ENCODE measurements around the gene PRDX2. TPM values are rescaled to one million over a fixed set of nuclear protein-coding genes. Genes with fewer than 3 reads are reported as not detected.

PRDX2 gene
- total and polyA plus RNA-seq, 7 experiments from 2014 or later: 75.1 to 359 (median 118) TPM

GRCh38 chr19:12837225-12837624 lies 35.6 kb upstream of the PRDX2 start:
- Mint-ChIP-seq H3K4me1 (peaks cover 4 to 56% (median 37%) of the 10 kb centered on the region in 7 donors), H3K27me3 (peaks cover 72 to 76% (median 75%) of the 10 kb centered on the region in 5 donors), H3K9me3 (peaks cover 0 to 7% (median 2%) of the 10 kb centered on the region in 11 donors), H3K4me3 (peak overlapping the region in 4 of 10 donors; percentile 0 to 52 (median 40)), H3K36me3 (peaks cover 0 to 1% (median 0%) of the 10 kb centered on the region in 5 donors), H3K27ac (no peak overlapping the region)
- intact Hi-C loops (cut with micrococcal nuclease): loop anchor here (2.0 to 5.0 kb wide), 2 partner anchors 35 to 62 kb away; partner anchors contain the start of genes HOOK2 (in 1 of the 2), PRDX2 (in 1 of the 2) and THSD8 (in 1 of the 2)
- no peak overlapping the region for H3K27ac ChIP-seq (ENCODE audit: low read depth, low read length)
- no peak overlapping the region for H3K4me3 ChIP-seq (ENCODE audit: low read length)
- H3K36me3 ChIP-seq (ENCODE audit: control insufficient read depth in 2 of 3, insufficient read depth in 3 of 3, low read length in 3 of 3): no peaks in the 10 kb centered on the region
- H3K4me1 ChIP-seq (ENCODE audit: control insufficient read depth in 2 of 2, insufficient read depth in 2 of 2, low read length in 2 of 2): peaks cover 14 to 15% of the 10 kb centered on the region in 2 donors
- peaks cover 16 to 42% of the 10 kb centered on the region in 2 donors for H3K27me3 ChIP-seq (ENCODE audit: control insufficient read depth in 2 of 2, insufficient read depth in 2 of 2, low read length in 2 of 2)
- CTCF ChIA-PET: interaction anchor here (0.5 to 1.6 kb wide), 3 partner anchors 10 to 694 kb away, joined by 3 to 8 read pairs (median 5); no protein-coding TSS in a partner anchor
- POLR2A ChIA-PET: interaction anchor here (0.6 to 1.2 kb wide), 3 partner anchors 27 to 88 kb away, joined by 3 to 4 read pairs (median 3); partner anchors contain the start of gene JUNB
- ATAC-seq (no peak), DNase-seq (no peak)
- no peaks in the 10 kb centered on the region for H3K9me3 ChIP-seq (ENCODE audit: control insufficient read depth in 2 of 3, low read length in 3 of 3)

GRCh38 chr19:12836529-12836863 lies 34.9 kb upstream of the PRDX2 start:
- Mint-ChIP-seq H3K4me1 (peaks cover 7 to 59% (median 41%) of the 10 kb centered on the region in 7 donors), H3K27ac (peak overlapping the region in 2 of 9 donors; percentile 51 to 71), H3K4me3 (peak overlapping the region in 1 of 10 donors; percentile 23), H3K9me3 (peaks cover 0 to 10% (median 5%) of the 10 kb centered on the region in 11 donors), H3K27me3 (peaks cover 72 to 78% (median 75%) of the 10 kb centered on the region in 5 donors), H3K36me3 (peaks cover 0 to 4% (median 0%) of the 10 kb centered on the region in 5 donors)
- ATAC-seq (no peak), DNase-seq (no peak)
- Histone ChIP-seq H3K36me3 (ENCODE audit: control insufficient read depth in 2 of 3, insufficient read depth in 3 of 3, low read length in 3 of 3) (no peaks in the 10 kb centered on the region), H3K27ac (ENCODE audit: low read depth, low read length) (no peak overlapping the region), H3K9me3 (ENCODE audit: control insufficient read depth in 2 of 3, low read length in 3 of 3) (no peaks in the 10 kb centered on the region), H3K4me3 (ENCODE audit: low read length) (no peak overlapping the region), H3K4me1 (ENCODE audit: control insufficient read depth in 2 of 2, insufficient read depth in 2 of 2, low read length in 2 of 2) (peaks cover 14 to 15% of the 10 kb centered on the region in 2 donors), H3K27me3 (ENCODE audit: control insufficient read depth in 2 of 2, insufficient read depth in 2 of 2, low read length in 2 of 2) (peaks cover 22 to 45% of the 10 kb centered on the region in 2 donors)
- intact Hi-C loops (cut with micrococcal nuclease): loop anchor here (2.0 to 5.0 kb wide), 2 partner anchors 34 to 62 kb away; partner anchors contain the start of genes HOOK2 (in 1 of the 2), PRDX2 (in 1 of the 2) and THSD8 (in 1 of the 2)
- ChIA-PET CTCF (interaction anchor here (1.6 kb wide), 1 partner anchor 11 kb away, joined by 5 read pairs; no protein-coding TSS in a partner anchor), POLR2A (interaction anchor here (1.2 kb wide), 1 partner anchor 28 kb away, joined by 4 read pairs; no protein-coding TSS in a partner anchor)

- DNase-seq (peak in 1 of 9 donors; percentile 41), ATAC-seq (peak; percentile 26)
- intact Hi-C loops (cut with micrococcal nuclease): loop anchor here in 1 of 2 donors (5.0 kb wide), 1 partner anchor 33 kb away; the partner anchor contains the start of genes PRDX2 and THSD8
- peaks cover 0 to 4% (median 0%) of the 10 kb centered on the region in 5 donors for H3K36me3 Mint-ChIP-seq
- H3K27ac Mint-ChIP-seq: no peak overlapping the region
- Histone ChIP-seq H3K27ac (ENCODE audit: low read depth, low read length) (no peak overlapping the region), H3K9me3 (ENCODE audit: control insufficient read depth in 2 of 3, low read length in 3 of 3) (no peaks in the 10 kb centered on the region), H3K4me3 (ENCODE audit: low read length) (no peak overlapping the region), H3K36me3 (ENCODE audit: control insufficient read depth in 2 of 3, insufficient read depth in 3 of 3, low read length in 3 of 3) (no peaks in the 10 kb centered on the region), H3K27me3 (ENCODE audit: control insufficient read depth in 2 of 2, insufficient read depth in 2 of 2, low read length in 2 of 2) (peaks cover 28 to 42% of the 10 kb centered on the region in 2 donors), H3K4me1 (ENCODE audit: control insufficient read depth in 2 of 2, insufficient read depth in 2 of 2, low read length in 2 of 2) (peaks cover 8 to 10% of the 10 kb centered on the region in 2 donors)
- H3K27me3 Mint-ChIP-seq: peaks cover 73 to 76% (median 74%) of the 10 kb centered on the region in 5 donors
- CTCF ChIA-PET: interaction anchor here (0.7 kb wide), 1 partner anchor 222 kb away, joined by 4 read pairs; no protein-coding TSS in a partner anchor
- peak overlapping the region in 6 of 10 donors; percentile 50 to 73 (median 63) for H3K4me3 Mint-ChIP-seq
- H3K9me3 Mint-ChIP-seq: peaks cover 0 to 15% (median 5%) of the 10 kb centered on the region in 11 donors
- POLR2A ChIA-PET: interaction anchor here (0.8 kb wide), 1 partner anchor 12 kb away, joined by 3 read pairs; no protein-coding TSS in a partner anchor
- peaks cover 7 to 46% (median 31%) of the 10 kb centered on the region in 7 donors for H3K4me1 Mint-ChIP-seq
Observed at GRCh38 chr19:12834976-12835757, 33.6 kb upstream of the PRDX2 start.

DNA sequence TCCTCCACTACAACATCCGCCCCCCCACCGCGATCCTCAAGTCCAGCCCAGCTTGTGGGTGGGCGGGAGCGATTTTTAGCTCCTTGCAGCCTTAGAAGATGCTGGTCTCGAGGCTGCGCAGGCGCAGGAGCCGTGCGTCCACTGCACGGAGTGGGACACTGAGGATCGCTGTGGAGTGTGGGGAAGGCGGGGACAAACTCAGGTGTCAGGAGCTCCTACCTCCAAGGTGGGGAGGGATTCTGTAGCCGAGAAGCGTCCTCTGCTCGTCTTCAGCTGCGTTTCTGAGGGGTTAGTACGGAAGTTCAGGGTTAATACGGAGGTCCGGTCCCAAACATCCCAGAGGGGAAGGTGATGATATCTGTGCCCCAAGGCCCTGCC lies 33.0 kb upstream of the PRDX2 start, which contains the start of gene RTBDN:
Gene RTBDN (minus strand): TSS at position 14 of the 378 bp plus-strand sequence. CDS start 4,600 bp downstream, outside the sequence.
- peak within 1 kb of the TSS in 1 of 9 donors; percentile 10 for H3K27ac Mint-ChIP-seq
- intact Hi-C loops (cut with micrococcal nuclease): no loop called here
- no peaks in the 10 kb centered on the region for H3K36me3 ChIP-seq (ENCODE audit: control insufficient read depth in 2 of 3, insufficient read depth in 3 of 3, low read length in 3 of 3)
- ChIA-PET POLR2A (no interaction called here), CTCF (interaction anchor here (0.6 kb wide), 1 partner anchor 38 kb away, joined by 3 read pairs; no protein-coding TSS in a partner anchor)
- no peak for ATAC-seq
- peak within 1 kb of the TSS; percentile 38 for H3K4me3 ChIP-seq (ENCODE audit: low read length)
- peaks cover 0 to 15% (median 5%) of the 10 kb centered on the region in 11 donors for H3K9me3 Mint-ChIP-seq
- DNase-seq: no peak
- H3K27me3 ChIP-seq (ENCODE audit: control insufficient read depth in 2 of 2, insufficient read depth in 2 of 2, low read length in 2 of 2): peaks cover 21 to 44% of the 10 kb centered on the region in 2 donors
- no peaks in the 10 kb centered on the region for H3K9me3 ChIP-seq (ENCODE audit: control insufficient read depth in 2 of 3, low read length in 3 of 3)
- peak within 1 kb of the TSS; percentile 60 to 78 (median 68) for H3K4me3 Mint-ChIP-seq
- H3K4me1 ChIP-seq (ENCODE audit: control insufficient read depth in 2 of 2, insufficient read depth in 2 of 2, low read length in 2 of 2): peaks cover 8 to 10% of the 10 kb centered on the region in 2 donors
- H3K36me3 Mint-ChIP-seq: peaks cover 0 to 4% (median 0%) of the 10 kb centered on the region in 5 donors
- no peak within 1 kb of the TSS for H3K27ac ChIP-seq (ENCODE audit: low read depth, low read length)
- H3K27me3 Mint-ChIP-seq: peaks cover 74 to 78% (median 74%) of the 10 kb centered on the region in 5 donors
- H3K4me1 Mint-ChIP-seq: peaks cover 7 to 41% (median 31%) of the 10 kb centered on the region in 7 donors

DNA sequence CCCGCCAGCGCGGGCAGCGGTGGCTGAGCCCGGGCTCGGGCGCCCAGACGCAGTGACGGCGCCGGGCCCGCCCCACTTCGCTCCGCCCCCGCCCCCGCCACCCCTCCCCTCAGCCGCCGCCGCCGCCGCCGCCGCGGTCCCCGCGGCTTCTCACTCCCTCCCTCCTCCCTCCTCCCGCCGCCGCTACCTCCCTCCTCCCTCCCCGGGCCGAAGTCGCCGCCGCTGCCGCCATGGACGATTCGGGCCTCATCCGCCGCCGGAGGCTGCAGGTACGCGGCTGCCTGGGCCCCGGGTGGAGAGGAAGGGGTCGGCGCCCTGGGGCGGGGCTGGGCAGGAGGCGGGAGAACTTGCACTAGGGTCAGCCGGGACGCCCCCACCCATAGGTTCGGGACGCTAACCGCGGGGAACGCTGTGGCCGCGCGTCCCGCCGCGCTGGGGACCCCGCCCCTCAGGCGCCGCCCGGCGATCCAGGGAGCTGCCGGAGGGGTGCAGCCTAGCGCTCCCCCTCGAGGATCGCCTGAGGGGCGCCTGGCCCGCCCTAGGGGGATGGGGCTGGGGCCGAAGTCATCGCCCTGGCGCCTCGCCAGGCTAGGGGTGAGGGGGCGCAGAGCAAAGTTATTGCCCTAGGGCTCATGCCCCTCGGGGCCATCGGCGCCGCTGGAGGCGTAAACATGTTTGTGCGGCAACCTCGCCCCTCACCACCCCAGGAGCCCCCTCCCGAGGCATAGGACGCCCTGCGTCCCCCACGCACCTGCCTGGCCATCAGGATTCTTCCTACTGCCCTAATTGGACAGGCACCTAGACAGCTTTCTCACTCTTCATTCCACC lies 32.4 kb upstream of the PRDX2 start:
- Mint-ChIP-seq H3K4me1 (peaks cover 7 to 35% (median 25%) of the 10 kb centered on the region in 7 donors), H3K36me3 (peaks cover 0 to 4% (median 0%) of the 10 kb centered on the region in 5 donors), H3K9me3 (peaks cover 0 to 15% (median 5%) of the 10 kb centered on the region in 11 donors), H3K27me3 (peaks cover 72 to 78% (median 73%) of the 10 kb centered on the region in 5 donors), H3K27ac (no peak overlapping the region), H3K4me3 (peak overlapping the region in 9 of 10 donors; percentile 44 to 78 (median 61))
- Histone ChIP-seq H3K27ac (ENCODE audit: low read depth, low read length) (no peak overlapping the region), H3K9me3 (ENCODE audit: control insufficient read depth in 2 of 3, low read length in 3 of 3) (no peaks in the 10 kb centered on the region), H3K36me3 (ENCODE audit: control insufficient read depth in 2 of 3, insufficient read depth in 3 of 3, low read length in 3 of 3) (no peaks in the 10 kb centered on the region), H3K4me1 (ENCODE audit: control insufficient read depth in 2 of 2, insufficient read depth in 2 of 2, low read length in 2 of 2) (peaks cover 8% of the 10 kb centered on the region in 2 donors), H3K4me3 (ENCODE audit: low read length) (no peak overlapping the region), H3K27me3 (ENCODE audit: control insufficient read depth in 2 of 2, insufficient read depth in 2 of 2, low read length in 2 of 2) (peaks cover 15 to 49% of the 10 kb centered on the region in 2 donors)
- ChIA-PET CTCF (interaction anchor here (0.6 kb wide), 1 partner anchor 39 kb away, joined by 3 read pairs; no protein-coding TSS in a partner anchor), POLR2A (no interaction called here)
- DNase-seq (no peak), ATAC-seq (peak; percentile 34)
- intact Hi-C loops (cut with micrococcal nuclease): no loop called here

Measured in naive thymus-derived CD4-positive, alpha-beta T cell (primary cell).